ENCODE results near the gene GRB14. TPM values are rescaled to one million over a fixed set of nuclear protein-coding genes. Genes with fewer than 3 reads are reported as not detected.

Gene GRB14
- total RNA-seq, 1 experiment from 2014 or later: 6.3 TPM

DNA sequence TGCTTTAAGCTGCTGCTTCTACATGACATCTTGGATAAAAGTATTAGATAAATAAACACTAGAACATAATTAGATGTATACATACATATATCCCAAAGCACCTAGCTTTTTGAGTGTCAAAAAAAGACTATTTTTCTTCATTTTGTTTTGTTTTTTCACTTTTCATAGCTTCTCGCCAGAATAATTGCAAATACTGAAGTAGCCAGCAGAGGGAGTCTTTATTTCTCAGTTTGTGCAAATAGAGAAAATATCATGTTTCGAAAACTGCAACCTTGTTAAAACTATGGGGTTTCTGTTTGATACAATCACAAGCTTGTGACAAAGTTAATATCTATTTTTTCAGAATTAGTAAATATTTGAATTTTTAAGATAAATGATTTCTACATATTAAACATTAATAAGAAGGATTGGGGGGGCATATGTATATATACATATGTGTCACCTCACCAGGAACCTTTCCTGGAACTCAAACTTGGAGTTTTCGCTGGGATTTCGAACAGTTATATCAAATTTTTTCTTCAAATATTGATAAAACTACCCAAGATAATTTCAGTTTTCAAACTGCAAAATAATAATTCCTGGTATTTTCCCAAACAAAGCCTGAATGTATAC lies 61.0 kb downstream of the GRB14 start:
- H3K4me3 ChIP-seq (replicated peaks in 1 of 2; ENCODE audit: low read depth in 1 of 2, low read length in 2 of 2): no peak overlapping the region
- peak; percentile 4 for DNase-seq (ENCODE audit: low read depth, low spot score)
- no peaks in the 10 kb centered on the region for H3K27me3 ChIP-seq (ENCODE audit: insufficient read depth, low read length)
- H3K4me1 ChIP-seq (ENCODE audit: control insufficient read depth in 1 of 2, insufficient read depth in 2 of 2, low read length in 2 of 2): no peaks in the 10 kb centered on the region
- no peaks in the 10 kb centered on the region for H3K9me2 ChIP-seq (ENCODE audit: insufficient read depth)
- intact Hi-C loops (cut with micrococcal nuclease): loop anchor here (1.0 kb wide), 2 partner anchors 95 to 157 kb away; no protein-coding TSS in a partner anchor
- POLR2A ChIA-PET: no interaction called here
- H3K9ac ChIP-seq (ENCODE audit: low read length): no peak overlapping the region
- no peak overlapping the region for H3K4me2 ChIP-seq (ENCODE audit: low read length)
- BruUV-seq (replicated peaks): no TSS peak
- H3K27ac ChIP-seq (ENCODE audit: low read depth, low read length): no peak overlapping the region
- RAD21 ChIA-PET (ENCODE audit: low non-redundant PET in 1 of 2, low total read pairs in 2 of 2, uncharacterized antibody in 2 of 2, unreplicated experiment in 2 of 2): no interaction called here
- ATAC-seq: no peak
- H3K79me2 ChIP-seq (ENCODE audit: insufficient read depth, low read length): no peaks in the 10 kb centered on the region
- TF ChIP-seq, protein P1, sequence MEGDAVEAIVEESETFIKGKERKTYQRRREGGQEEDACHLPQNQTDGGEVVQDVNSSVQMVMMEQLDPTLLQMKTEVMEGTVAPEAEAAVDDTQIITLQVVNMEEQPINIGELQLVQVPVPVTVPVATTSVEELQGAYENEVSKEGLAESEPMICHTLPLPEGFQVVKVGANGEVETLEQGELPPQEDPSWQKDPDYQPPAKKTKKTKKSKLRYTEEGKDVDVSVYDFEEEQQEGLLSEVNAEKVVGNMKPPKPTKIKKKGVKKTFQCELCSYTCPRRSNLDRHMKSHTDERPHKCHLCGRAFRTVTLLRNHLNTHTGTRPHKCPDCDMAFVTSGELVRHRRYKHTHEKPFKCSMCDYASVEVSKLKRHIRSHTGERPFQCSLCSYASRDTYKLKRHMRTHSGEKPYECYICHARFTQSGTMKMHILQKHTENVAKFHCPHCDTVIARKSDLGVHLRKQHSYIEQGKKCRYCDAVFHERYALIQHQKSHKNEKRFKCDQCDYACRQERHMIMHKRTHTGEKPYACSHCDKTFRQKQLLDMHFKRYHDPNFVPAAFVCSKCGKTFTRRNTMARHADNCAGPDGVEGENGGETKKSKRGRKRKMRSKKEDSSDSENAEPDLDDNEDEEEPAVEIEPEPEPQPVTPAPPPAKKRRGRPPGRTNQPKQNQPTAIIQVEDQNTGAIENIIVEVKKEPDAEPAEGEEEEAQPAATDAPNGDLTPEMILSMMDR (IDR thresholded peaks at IDR 0.05 in 2 of 3, conservative IDR thresholded peaks at IDR 0.05 in 1 of 3; ENCODE audit: borderline replicate concordance in 1 of 3, insufficient read depth in 1 of 3, low read depth in 2 of 3, low read length in 2 of 3): peak; percentile 58 to 76 (median 75)
- TF ChIP-seq RAD21 (IDR thresholded peaks at IDR 0.05; ENCODE audit: low read depth): peak; percentile 47
- TF ChIP-seq, protein P2, sequence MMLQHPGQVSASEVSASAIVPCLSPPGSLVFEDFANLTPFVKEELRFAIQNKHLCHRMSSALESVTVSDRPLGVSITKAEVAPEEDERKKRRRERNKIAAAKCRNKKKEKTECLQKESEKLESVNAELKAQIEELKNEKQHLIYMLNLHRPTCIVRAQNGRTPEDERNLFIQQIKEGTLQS (IDR thresholded peaks at IDR 0.05): no peak
- no peaks in the 10 kb centered on the region for H4K20me1 ChIP-seq (ENCODE audit: insufficient read depth)
- H2AFZ ChIP-seq (ENCODE audit: low read depth, low read length, poor library complexity, severe bottlenecking): no peak overlapping the region
- CTCF ChIA-PET: interaction anchor here (0.7 to 2.0 kb wide), 17 partner anchors 9 to 715 kb away, joined by 3 to 16 read pairs (median 5); no protein-coding TSS in a partner anchor
- H3K9me3 ChIP-seq (ENCODE audit: control insufficient read depth in 1 of 2, insufficient read depth in 1 of 2, low read depth in 1 of 2, low read length in 2 of 2): no peaks in the 10 kb centered on the region
- no peaks in the 10 kb centered on the region for H3K36me3 ChIP-seq (ENCODE audit: control insufficient read depth in 1 of 2, insufficient read depth in 2 of 2, low read length in 2 of 2)

DNA sequence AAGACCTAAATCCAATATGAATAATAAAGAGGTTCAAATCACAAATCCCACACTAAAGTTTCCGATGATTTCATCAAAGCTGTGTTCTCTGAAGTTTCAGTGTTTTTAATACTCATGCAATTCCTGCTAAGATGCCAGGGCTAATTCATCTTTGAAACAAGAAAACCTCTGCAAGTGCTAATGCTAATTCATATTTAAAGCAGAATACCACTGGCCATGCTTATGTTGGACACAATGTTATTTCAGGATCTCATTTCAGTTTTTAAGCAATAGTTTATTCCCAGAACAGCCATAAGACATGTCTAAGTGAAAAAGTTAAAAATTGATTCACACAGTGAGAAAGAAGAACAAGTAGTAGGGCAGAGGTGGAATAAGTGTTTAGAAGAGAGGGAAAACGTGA lies 62.8 kb downstream of the GRB14 start:
- CTCF ChIA-PET: no interaction called here
- Histone ChIP-seq H3K4me2 (ENCODE audit: low read length) (no peak overlapping the region), H3K36me3 (ENCODE audit: control insufficient read depth in 1 of 2, insufficient read depth in 2 of 2, low read length in 2 of 2) (no peaks in the 10 kb centered on the region), H3K79me2 (ENCODE audit: insufficient read depth, low read length) (no peaks in the 10 kb centered on the region), H3K9me2 (ENCODE audit: insufficient read depth) (no peaks in the 10 kb centered on the region), H3K9me3 (ENCODE audit: control insufficient read depth in 1 of 2, insufficient read depth in 1 of 2, low read depth in 1 of 2, low read length in 2 of 2) (no peaks in the 10 kb centered on the region), H3K4me3 (replicated peaks in 1 of 2; ENCODE audit: low read depth in 1 of 2, low read length in 2 of 2) (no peak overlapping the region), H3K9ac (ENCODE audit: low read length) (no peak overlapping the region), H4K20me1 (ENCODE audit: insufficient read depth) (no peaks in the 10 kb centered on the region), H3K27ac (ENCODE audit: low read depth, low read length) (no peak overlapping the region), H3K27me3 (ENCODE audit: insufficient read depth, low read length) (no peaks in the 10 kb centered on the region), H3K4me1 (ENCODE audit: control insufficient read depth in 1 of 2, insufficient read depth in 2 of 2, low read length in 2 of 2) (no peaks in the 10 kb centered on the region), H2AFZ (ENCODE audit: low read depth, low read length, poor library complexity, severe bottlenecking) (no peak overlapping the region)
- intact Hi-C loops (cut with micrococcal nuclease): no loop called here
- ATAC-seq (no peak), DNase-seq (ENCODE audit: low read depth, low spot score) (no peak)
- POLR2A ChIA-PET: no interaction called here
- RAD21 ChIA-PET (ENCODE audit: low non-redundant PET in 1 of 2, low total read pairs in 2 of 2, uncharacterized antibody in 2 of 2, unreplicated experiment in 2 of 2): no interaction called here
- no TSS peak for BruUV-seq (replicated peaks)
- TF ChIP-seq, protein P3, sequence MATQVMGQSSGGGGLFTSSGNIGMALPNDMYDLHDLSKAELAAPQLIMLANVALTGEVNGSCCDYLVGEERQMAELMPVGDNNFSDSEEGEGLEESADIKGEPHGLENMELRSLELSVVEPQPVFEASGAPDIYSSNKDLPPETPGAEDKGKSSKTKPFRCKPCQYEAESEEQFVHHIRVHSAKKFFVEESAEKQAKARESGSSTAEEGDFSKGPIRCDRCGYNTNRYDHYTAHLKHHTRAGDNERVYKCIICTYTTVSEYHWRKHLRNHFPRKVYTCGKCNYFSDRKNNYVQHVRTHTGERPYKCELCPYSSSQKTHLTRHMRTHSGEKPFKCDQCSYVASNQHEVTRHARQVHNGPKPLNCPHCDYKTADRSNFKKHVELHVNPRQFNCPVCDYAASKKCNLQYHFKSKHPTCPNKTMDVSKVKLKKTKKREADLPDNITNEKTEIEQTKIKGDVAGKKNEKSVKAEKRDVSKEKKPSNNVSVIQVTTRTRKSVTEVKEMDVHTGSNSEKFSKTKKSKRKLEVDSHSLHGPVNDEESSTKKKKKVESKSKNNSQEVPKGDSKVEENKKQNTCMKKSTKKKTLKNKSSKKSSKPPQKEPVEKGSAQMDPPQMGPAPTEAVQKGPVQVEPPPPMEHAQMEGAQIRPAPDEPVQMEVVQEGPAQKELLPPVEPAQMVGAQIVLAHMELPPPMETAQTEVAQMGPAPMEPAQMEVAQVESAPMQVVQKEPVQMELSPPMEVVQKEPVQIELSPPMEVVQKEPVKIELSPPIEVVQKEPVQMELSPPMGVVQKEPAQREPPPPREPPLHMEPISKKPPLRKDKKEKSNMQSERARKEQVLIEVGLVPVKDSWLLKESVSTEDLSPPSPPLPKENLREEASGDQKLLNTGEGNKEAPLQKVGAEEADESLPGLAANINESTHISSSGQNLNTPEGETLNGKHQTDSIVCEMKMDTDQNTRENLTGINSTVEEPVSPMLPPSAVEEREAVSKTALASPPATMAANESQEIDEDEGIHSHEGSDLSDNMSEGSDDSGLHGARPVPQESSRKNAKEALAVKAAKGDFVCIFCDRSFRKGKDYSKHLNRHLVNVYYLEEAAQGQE (IDR thresholded peaks at IDR 0.05; ENCODE audit: low read depth): no peak
- TF ChIP-seq CBX3 (IDR thresholded peaks at IDR 0.05; ENCODE audit: low read depth) (no peak), SP1 (IDR thresholded peaks at IDR 0.05; ENCODE audit: low read depth) (no peak), YY1 (IDR thresholded peaks at IDR 0.05; ENCODE audit: extremely low read depth, insufficient replicate concordance, low read depth, low read length) (no peak), FOSL1 (IDR thresholded peaks at IDR 0.05; ENCODE audit: low read depth) (no peak), EGR1 (IDR thresholded peaks at IDR 0.05; ENCODE audit: low read depth) (no peak)
- TF ChIP-seq, protein P2 (IDR thresholded peaks at IDR 0.05): no peak
- TF ChIP-seq, protein P4, sequence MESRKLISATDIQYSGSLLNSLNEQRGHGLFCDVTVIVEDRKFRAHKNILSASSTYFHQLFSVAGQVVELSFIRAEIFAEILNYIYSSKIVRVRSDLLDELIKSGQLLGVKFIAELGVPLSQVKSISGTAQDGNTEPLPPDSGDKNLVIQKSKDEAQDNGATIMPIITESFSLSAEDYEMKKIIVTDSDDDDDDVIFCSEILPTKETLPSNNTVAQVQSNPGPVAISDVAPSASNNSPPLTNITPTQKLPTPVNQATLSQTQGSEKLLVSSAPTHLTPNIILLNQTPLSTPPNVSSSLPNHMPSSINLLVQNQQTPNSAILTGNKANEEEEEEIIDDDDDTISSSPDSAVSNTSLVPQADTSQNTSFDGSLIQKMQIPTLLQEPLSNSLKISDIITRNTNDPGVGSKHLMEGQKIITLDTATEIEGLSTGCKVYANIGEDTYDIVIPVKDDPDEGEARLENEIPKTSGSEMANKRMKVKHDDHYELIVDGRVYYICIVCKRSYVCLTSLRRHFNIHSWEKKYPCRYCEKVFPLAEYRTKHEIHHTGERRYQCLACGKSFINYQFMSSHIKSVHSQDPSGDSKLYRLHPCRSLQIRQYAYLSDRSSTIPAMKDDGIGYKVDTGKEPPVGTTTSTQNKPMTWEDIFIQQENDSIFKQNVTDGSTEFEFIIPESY (IDR thresholded peaks at IDR 0.05; ENCODE audit: extremely low read depth, insufficient replicate concordance, low read length): no peak

Measured in HCT116 (cell line).